ENCODE measurements around the gene PLK4. TPM values are rescaled to one million over a fixed set of nuclear protein-coding genes. Genes with fewer than 3 reads are reported as not detected.
"Not testable (repeated sequence)": the region's sequence is repeated elsewhere in the genome, so short reads cannot be mapped to it uniquely, and the experiment has no call there.

PLK4 gene
- total and polyA plus RNA-seq, 2 donors (not counting 1 experiment from before 2014, with no cell fraction given), result 1.2 to 4.3 TPM

DNA sequence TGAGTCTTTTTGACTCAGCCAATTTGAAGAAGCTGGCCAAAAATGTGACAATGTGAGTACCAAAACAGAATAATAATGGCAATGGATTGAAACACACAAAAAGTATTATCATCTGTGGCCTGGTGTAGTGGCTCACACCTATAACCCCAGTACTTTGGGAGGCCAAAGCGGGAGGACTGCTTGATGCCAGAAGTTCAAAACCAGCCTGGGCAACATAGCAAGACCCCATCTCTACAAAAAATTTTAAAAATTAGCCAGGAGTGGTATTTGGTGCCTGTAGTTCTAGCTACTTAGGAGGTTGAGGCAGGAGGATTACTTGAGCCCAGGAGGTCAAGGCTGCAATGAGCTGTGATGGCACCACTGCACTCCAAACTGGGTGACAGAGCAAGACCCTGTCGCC is 41.5 kb downstream of the PLK4 start:
- H2AFZ ChIP-seq (ENCODE audit: insufficient read depth, low read depth, low read length, poor library complexity, severe bottlenecking), result no peak overlapping the region
- H4K20me1 ChIP-seq (ENCODE audit: control insufficient read depth, insufficient read depth, low read length, poor library complexity, severe bottlenecking), result no peaks in the 10 kb centered on the region
- no CpG with 5 or more reads among the region's 2 CpGs for WGBS (ENCODE audit: insufficient coverage)
- no peaks in the 10 kb centered on the region for H3K4me1 Mint-ChIP-seq
- ChIA-PET POLR2A (no interaction called here), CTCF (no interaction called here)
- ATAC-seq (ENCODE audit: low read depth) (no peak), DNase-seq (no peak)
- H3K9me3 Mint-ChIP-seq (ENCODE audit: insufficient read depth), result no peaks in the 10 kb centered on the region
- no peak overlapping the region for H3K4me3 Mint-ChIP-seq
- H3K27me3 Mint-ChIP-seq, result no peaks in the 10 kb centered on the region
- H3K79me2 ChIP-seq (ENCODE audit: control insufficient read depth, insufficient read depth, low read length), result no peaks in the 10 kb centered on the region
- peaks cover 11 to 38% of the 10 kb centered on the region in 2 experiments for H3K36me3 ChIP-seq (replicated peaks in 1 of 2; ENCODE audit: control extremely low read depth in 1 of 2, control insufficient read depth in 1 of 2, extremely low read depth in 1 of 2, insufficient read depth in 2 of 2, low read length in 1 of 2)
- H3K4me3 ChIP-seq (ENCODE audit: control extremely low read depth in 1 of 5, extremely low read depth in 1 of 5, insufficient read depth in 1 of 5, low read depth in 2 of 5, low read length in 4 of 5), result no peak overlapping the region
- intact Hi-C loops (cut with micrococcal nuclease), result no loop called here
- H3K27ac ChIP-seq (ENCODE audit: low read length in 2 of 2), result no peak overlapping the region
- H3K9me3 ChIP-seq (ENCODE audit: control extremely low read depth in 1 of 3, control insufficient read depth in 2 of 3, insufficient read depth in 1 of 3, low read length in 2 of 3), result no peaks in the 10 kb centered on the region
- H3K4me2 ChIP-seq (replicated peaks; ENCODE audit: low read depth, low read length, poor library complexity, severe bottlenecking), result no peak overlapping the region
- no peaks in the 10 kb centered on the region for H3K27me3 ChIP-seq (replicated peaks in 1 of 4; ENCODE audit: control extremely low read depth in 1 of 4, control insufficient read depth in 3 of 4, insufficient read depth in 4 of 4, low read length in 3 of 4)
- TF ChIP-seq, protein P1, sequence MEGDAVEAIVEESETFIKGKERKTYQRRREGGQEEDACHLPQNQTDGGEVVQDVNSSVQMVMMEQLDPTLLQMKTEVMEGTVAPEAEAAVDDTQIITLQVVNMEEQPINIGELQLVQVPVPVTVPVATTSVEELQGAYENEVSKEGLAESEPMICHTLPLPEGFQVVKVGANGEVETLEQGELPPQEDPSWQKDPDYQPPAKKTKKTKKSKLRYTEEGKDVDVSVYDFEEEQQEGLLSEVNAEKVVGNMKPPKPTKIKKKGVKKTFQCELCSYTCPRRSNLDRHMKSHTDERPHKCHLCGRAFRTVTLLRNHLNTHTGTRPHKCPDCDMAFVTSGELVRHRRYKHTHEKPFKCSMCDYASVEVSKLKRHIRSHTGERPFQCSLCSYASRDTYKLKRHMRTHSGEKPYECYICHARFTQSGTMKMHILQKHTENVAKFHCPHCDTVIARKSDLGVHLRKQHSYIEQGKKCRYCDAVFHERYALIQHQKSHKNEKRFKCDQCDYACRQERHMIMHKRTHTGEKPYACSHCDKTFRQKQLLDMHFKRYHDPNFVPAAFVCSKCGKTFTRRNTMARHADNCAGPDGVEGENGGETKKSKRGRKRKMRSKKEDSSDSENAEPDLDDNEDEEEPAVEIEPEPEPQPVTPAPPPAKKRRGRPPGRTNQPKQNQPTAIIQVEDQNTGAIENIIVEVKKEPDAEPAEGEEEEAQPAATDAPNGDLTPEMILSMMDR (IDR thresholded peaks at IDR 0.05), result no peak
- no peak for TF ChIP-seq EZH2 (IDR thresholded peaks at IDR 0.05; ENCODE audit: borderline replicate concordance, insufficient read depth, low read depth, low read length, poor library complexity, severe bottlenecking)
- no peak overlapping the region for H3K27ac Mint-ChIP-seq
- no peaks in the 10 kb centered on the region for H3K4me1 ChIP-seq (ENCODE audit: control insufficient read depth in 2 of 2, insufficient read depth in 2 of 2, low read length in 2 of 2)
- no peak overlapping the region for H3K9ac ChIP-seq (ENCODE audit: low read length)

DNA sequence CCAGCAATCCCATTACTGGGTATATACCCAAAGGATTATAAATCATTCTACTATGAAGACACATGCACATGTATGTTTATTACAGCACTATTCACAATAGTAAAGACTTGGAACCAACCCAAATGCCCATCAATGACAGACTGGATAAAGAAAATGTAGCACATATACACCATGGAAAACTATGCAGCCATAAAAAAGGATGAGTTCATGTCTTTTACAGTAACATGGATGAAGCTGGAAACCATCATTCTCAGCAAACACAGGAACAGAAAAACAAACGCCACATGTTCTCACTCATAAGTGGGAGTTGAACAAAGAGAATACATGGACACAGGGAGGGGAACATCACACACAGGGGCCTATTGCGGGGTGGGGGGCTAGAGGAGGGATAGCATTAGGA is 45.0 kb downstream of the PLK4 start:
- H3K4me1 ChIP-seq (ENCODE audit: control insufficient read depth in 2 of 2, insufficient read depth in 2 of 2, low read length in 2 of 2); H3K27me3 ChIP-seq (replicated peaks in 1 of 4; ENCODE audit: control extremely low read depth in 1 of 4, control insufficient read depth in 3 of 4, insufficient read depth in 4 of 4, low read length in 3 of 4); H3K4me3 ChIP-seq (ENCODE audit: control extremely low read depth in 1 of 5, extremely low read depth in 1 of 5, insufficient read depth in 1 of 5, low read depth in 2 of 5, low read length in 4 of 5); H3K4me3 Mint-ChIP-seq; H3K27me3 Mint-ChIP-seq; H3K27ac Mint-ChIP-seq; ATAC-seq (ENCODE audit: low read depth); H3K79me2 ChIP-seq (ENCODE audit: control insufficient read depth, insufficient read depth, low read length); H3K4me1 Mint-ChIP-seq; H3K27ac ChIP-seq (ENCODE audit: low read length in 2 of 2); H3K9me3 Mint-ChIP-seq (ENCODE audit: insufficient read depth); H3K9me3 ChIP-seq (ENCODE audit: control extremely low read depth in 1 of 3, control insufficient read depth in 2 of 3, insufficient read depth in 1 of 3, low read length in 2 of 3); CTCF ChIA-PET; H4K20me1 ChIP-seq (ENCODE audit: control insufficient read depth, insufficient read depth, low read length, poor library complexity, severe bottlenecking); H3K9ac ChIP-seq (ENCODE audit: low read length); POLR2A ChIA-PET; H2AFZ ChIP-seq (ENCODE audit: insufficient read depth, low read depth, low read length, poor library complexity, severe bottlenecking); intact Hi-C loops (cut with micrococcal nuclease); H3K4me2 ChIP-seq (replicated peaks; ENCODE audit: low read depth, low read length, poor library complexity, severe bottlenecking); DNase-seq: not testable (repeated sequence)
- H3K36me3 ChIP-seq (replicated peaks in 1 of 2; ENCODE audit: control extremely low read depth in 1 of 2, control insufficient read depth in 1 of 2, extremely low read depth in 1 of 2, insufficient read depth in 2 of 2, low read length in 1 of 2), result peaks cover 8 to 25% of the 10 kb centered on the region in 2 experiments
- no CpG with 5 or more reads among the region's 2 CpGs for WGBS (ENCODE audit: insufficient coverage)
